ENCODE results near the gene AIDA. TPM values are rescaled to one million over a fixed set of nuclear protein-coding genes. Genes with fewer than 3 reads are reported as not detected.

The AIDA gene
- total RNA-seq, 1 experiment from 2014 or later = 92.8 TPM

GRCh38 chr1:222713091-222713961 lies 1.0 kb upstream of the AIDA start:
- H3K23me2 ChIP-seq (ENCODE audit: insufficient read length, low read depth, low read length, poor library complexity, severe bottlenecking) = peaks cover 5% of the 10 kb centered on the region
- H4K5ac ChIP-seq (ENCODE audit: insufficient read length, low read depth, low read length) = no peak overlapping the region
- no peaks in the 10 kb centered on the region for H3K27me3 ChIP-seq (ENCODE audit: insufficient read depth, low read length)
- no peak for TF ChIP-seq CTCF (conservative IDR thresholded peaks at IDR 0.05)
- no CpG with 5 or more reads among the region's 39 CpGs for WGBS (ENCODE audit: extremely low coverage, insufficient read length, low lambda C conversion rate)
- H3K4me2 ChIP-seq (ENCODE audit: insufficient read depth, insufficient read length, low read length) = peak overlapping the region; percentile 76
- no peak overlapping the region for H2BK120ac ChIP-seq (ENCODE audit: low read depth, low read length, poor library complexity, severe bottlenecking)
- peak overlapping the region; percentile 87 for H3K9ac ChIP-seq (ENCODE audit: extremely low read depth, insufficient read length, low read length)
- Mint-ChIP-seq H3K27ac (peak overlapping the region; percentile 98 to 100 (median 99)), H3K4me1 (peaks cover 14 to 15% of the 10 kb centered on the region in 2 experiments), H3K36me3 (ENCODE audit: insufficient read depth in 1 of 3, low read depth in 3 of 3) (peaks cover 2 to 17% (median 5%) of the 10 kb centered on the region in 3 experiments; a peak in 6 of 7 replicates), H3K9me3 (no peaks in the 10 kb centered on the region; a peak in 2 of 5 replicates), H3K4me3 (peak overlapping the region; percentile 88 to 96), H3K27me3 (ENCODE audit: low read depth) (no peaks in the 10 kb centered on the region)
- no peak overlapping the region for H3K56ac ChIP-seq (ENCODE audit: insufficient read length, low read depth, low read length)
- H2BK20ac ChIP-seq (ENCODE audit: low read depth, low read length, poor library complexity, severe bottlenecking) = no peak overlapping the region
- H3T11ph ChIP-seq (ENCODE audit: low read length) = no peak overlapping the region
- H3K4me1 ChIP-seq (ENCODE audit: insufficient read depth, low read length) = no peaks in the 10 kb centered on the region
- peak overlapping the region; percentile 72 for H3K27ac ChIP-seq (ENCODE audit: insufficient read length, low read depth, low read length)
- no peak overlapping the region for H4K91ac ChIP-seq (ENCODE audit: insufficient read length, low read depth, low read length)
- H2AK5ac ChIP-seq (ENCODE audit: insufficient read length, low read length) = no peak overlapping the region
- H2BK15ac ChIP-seq (ENCODE audit: low read depth, low read length) = no peak overlapping the region
- no peak overlapping the region for H3K4ac ChIP-seq (ENCODE audit: low read depth, low read length)
- H2AFZ ChIP-seq (ENCODE audit: low read length) = peak overlapping the region; percentile 53
- H3K79me2 ChIP-seq (ENCODE audit: insufficient read depth, low read length) = peaks cover 10% of the 10 kb centered on the region; the same call in 1 of the 2 replicates
- no peak overlapping the region for H3K23ac ChIP-seq (ENCODE audit: insufficient read length, low read depth, low read length)
- peaks cover 2% of the 10 kb centered on the region for H3K79me1 ChIP-seq (ENCODE audit: insufficient read depth, low read depth, low read length, poor library complexity, severe bottlenecking)
- H2BK5ac ChIP-seq (ENCODE audit: insufficient read length, low read length) = peak overlapping the region; percentile 89
- no peak overlapping the region for H3K18ac ChIP-seq (ENCODE audit: insufficient read length, low read depth, low read length)
- no peak overlapping the region for H2BK12ac ChIP-seq (ENCODE audit: insufficient read length, low read depth, low read length)
- H4K8ac ChIP-seq (replicated peaks; ENCODE audit: insufficient read length, low read depth, low read length) = no peak overlapping the region
- no peak overlapping the region for H3K14ac ChIP-seq (ENCODE audit: insufficient read depth, low read length)
- no peaks in the 10 kb centered on the region for H4K20me1 ChIP-seq (ENCODE audit: control insufficient read depth, insufficient read depth, insufficient read length)
- no peaks in the 10 kb centered on the region for H3K9me3 ChIP-seq (ENCODE audit: control insufficient read depth, low read depth, low read length)
- DNase-seq = peak; percentile 97

Measured in H9 (cell line).